Left colon (tissue), 2 donors: ENCODE measurements around the gene HRAS. TPM values are rescaled to one million over a fixed set of nuclear protein-coding genes. Genes with fewer than 3 reads are reported as not detected.

ENCODE experiments used
- ATAC-seq: fragments of 200-7000 bp; cut with Tn5 transposase; one replicate; pipeline ENCODE4 v1.9.1; 2020; ENCODE audit warnings: mild to moderate bottlenecking, moderate library complexity
- DNase-seq, 2 donors: peaks; one replicate each; pipeline ENCODE4 v3.0.0-alpha.2; 2020
- intact Hi-C, 2 donors: fragments of 100-400 bp; cut with DNase I in 1 of 2; cut with micrococcal nuclease in 1 of 2; formaldehyde crosslinking; loops; one replicate each; pipeline versions ENCODE4 v1.11.2 to v1.14.0; 2022; cut with DNase I, micrococcal nuclease
- total RNA-seq, 2 donors: library from RNA; stranded (reverse); fragmentation: NEBNext Ultra II Directional; extraction: Animal tissue kit (Norgen Biotek cat#: 25700); gene quantifications; one replicate each; pipeline ENCODE4 v1.2.1, GENCODE V29; 2021
- donor health status: DM: no; HTN: no; CAD: no.
- donor health status: DM: yes; HTN: yes; CAD: no.

Gene HRAS
- total RNA-seq, 2 donors from 2014 or later, result 42.3 to 58.1 TPM

DNA sequence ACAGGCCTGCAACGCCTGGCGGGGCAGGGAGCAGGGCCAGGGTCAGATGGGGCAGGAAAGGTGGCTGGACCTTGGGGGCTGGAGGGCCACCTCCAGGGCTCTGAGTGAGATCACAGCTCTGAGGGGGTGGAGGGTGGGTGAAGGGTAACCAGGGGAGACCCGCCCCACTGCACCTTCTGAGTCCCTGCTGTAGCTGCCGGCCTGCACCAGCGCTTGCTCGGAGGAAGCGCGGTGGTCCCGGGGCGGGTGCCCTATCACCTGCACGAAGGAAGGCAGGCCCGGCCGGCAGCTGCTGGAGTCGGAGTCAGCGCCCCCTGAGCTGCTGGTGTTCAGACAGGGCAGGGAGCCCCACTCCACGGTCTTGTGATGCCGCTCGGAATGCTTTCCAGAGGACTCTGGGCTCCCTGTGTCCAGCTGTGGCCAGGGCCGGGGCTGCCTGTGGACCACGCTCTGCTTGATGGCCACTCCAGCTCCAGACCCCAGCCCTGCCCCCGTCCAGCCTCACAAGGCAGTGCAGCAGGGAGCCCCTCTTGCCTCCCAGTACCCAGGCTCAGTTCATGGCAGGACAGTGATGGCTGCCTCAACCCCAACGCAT lies 21.4 kb upstream of the HRAS start:
- ATAC-seq, result no peak
- intact Hi-C loops, result loop anchor here in 1 of 2 donors (10.0 kb wide), 1 partner anchor 168 kb away; no protein-coding TSS in a partner anchor

GRCh38 chr11:555780-556661 lies 20.6 kb upstream of the HRAS start:
- intact Hi-C loops, result loop anchor here in 1 of 2 donors (10.0 kb wide), 1 partner anchor 169 kb away; no protein-coding TSS in a partner anchor
- DNase-seq, result no peak

More for the DNA sequence above, 21.4 kb upstream of the HRAS start:
- no peak for DNase-seq

DNA sequence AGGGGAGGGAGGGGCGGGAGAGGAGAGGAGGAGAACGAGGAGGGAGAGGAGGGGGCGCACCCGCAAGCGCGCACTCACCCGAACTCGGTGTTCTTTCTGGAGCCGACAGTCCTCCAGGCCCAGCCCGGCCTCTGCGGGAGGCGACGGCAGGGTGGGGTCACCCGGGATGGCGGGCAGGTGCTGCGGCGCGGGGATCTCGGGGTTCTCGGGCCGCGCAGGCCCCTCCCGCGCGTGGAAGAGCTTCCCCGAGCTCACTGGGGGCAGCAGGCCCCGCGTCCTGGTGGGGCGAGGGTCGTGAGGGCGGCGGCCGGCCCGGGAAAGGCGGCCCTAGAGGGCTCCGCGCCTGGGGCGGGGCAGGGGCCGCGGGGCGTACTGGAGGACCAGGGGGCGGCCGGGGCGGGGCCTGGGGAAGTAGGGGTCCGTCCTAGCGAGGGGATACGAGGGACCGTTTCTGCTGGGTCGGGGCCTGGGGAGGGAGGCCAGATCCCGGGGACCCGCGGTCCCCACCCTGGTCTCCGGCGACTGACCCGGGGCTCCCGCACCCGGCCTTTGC lies 19.9 kb upstream of the HRAS start:
- DNase-seq (peak in 1 of 2 donors; percentile 56), ATAC-seq (peak; percentile 16)
- intact Hi-C loops, result loop anchor here in 1 of 2 donors (10.0 kb wide), 1 partner anchor 169 kb away; no protein-coding TSS in a partner anchor

More at GRCh38 chr11:555780-556661, 20.6 kb upstream of the HRAS start:
- ATAC-seq, result no peak

- intact Hi-C loops, result loop anchor here in 1 of 2 donors (10.0 kb wide), 1 partner anchor 170 kb away; no protein-coding TSS in a partner anchor
- ATAC-seq (peak; percentile 71), DNase-seq (peak in 1 of 2 donors; percentile 85)
Measured at GRCh38 chr11:554428-555226, 19.3 kb upstream of the HRAS start.

DNA sequence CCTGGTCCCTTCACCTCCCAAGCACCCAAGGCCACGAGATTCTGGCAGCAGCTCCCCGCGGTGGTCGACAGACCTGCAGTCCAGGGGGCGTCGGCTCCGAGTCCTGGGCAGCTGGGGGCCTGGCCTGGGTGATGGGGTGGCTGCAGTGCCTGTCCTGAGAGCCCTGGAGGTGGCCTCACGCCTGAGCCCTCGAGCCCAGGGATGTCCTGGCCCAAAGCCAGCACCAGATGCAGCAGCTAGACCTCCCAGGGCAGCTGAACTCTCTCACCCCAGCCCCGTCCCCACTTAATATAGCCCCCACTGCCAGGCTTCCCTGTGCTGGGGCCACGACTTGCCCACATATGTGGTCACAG lies 18.6 kb upstream of the HRAS start:
- DNase-seq (no peak), ATAC-seq (no peak)
- intact Hi-C loops, result loop anchor here in 1 of 2 donors (10.0 kb wide), 1 partner anchor 171 kb away; no protein-coding TSS in a partner anchor

DNA sequence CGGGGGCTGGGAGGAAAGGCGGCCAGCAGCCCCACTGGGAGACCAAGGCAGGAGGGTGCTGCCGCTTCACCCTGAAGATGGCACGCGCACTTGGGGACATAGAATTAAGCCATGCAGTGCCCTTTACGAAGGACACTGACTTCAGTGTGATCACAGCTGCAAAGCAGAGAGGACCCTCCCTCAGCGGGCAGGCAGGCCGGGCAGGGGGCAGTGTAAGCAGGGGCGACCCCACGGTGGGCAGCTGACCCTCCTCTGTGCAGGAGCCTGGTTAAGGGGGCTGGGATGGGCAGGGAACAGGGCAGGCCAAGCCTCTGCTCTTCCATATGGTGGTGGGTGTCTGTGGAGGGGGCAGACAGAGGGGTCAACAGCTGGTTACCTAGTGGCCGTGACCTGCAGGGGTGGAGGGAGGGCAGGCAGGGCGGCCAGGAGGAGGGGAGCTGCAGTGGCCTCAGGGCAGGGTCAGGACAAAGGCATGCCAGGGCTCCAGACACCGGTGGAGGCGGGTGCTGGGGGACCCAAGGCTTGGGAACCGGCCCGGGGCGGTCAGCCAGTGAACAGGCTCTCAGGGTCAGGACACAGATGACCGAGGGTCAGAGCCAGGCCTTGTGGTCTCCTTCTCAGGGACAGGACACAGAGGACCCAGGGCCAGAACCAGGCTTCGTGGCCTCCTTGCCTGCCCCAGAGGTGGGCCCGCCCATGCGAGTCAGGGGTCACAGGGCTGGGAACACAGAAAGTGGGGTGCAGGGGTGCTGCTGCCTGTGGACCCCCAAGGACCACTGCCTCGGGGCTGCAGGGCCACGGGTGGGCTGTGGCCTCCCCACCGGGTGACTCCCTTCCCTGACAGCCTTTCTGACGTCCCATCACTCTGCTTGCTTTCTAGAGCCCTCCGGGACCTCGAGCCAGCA lies 18.0 kb upstream of the HRAS start:
- no peak for DNase-seq
- no peak for ATAC-seq
- intact Hi-C loops, result loop anchor here in 1 of 2 donors (10.0 kb wide), 1 partner anchor 171 kb away; no protein-coding TSS in a partner anchor

DNA sequence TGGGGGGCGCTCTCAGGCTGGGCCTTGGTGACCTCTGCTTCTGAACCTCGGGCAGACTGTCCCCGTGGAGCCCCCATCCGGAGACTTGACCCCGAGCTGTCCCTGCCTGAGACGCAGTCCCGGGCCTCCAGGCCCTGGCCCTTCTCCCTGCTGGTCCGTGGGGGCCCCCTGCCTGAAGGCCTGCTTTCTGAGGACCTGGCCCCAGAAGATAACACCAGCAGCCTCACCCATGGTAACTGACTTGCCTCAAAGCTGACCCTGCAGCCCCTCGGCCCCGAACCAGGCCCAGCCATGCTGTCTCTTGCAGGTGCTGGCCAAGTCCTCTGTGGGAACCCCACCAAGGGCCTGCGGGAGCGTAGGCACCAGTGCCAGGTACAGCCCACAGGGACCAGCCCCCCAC lies 16.2 kb upstream of the HRAS start:
- ATAC-seq (no peak), DNase-seq (no peak)
- intact Hi-C loops, result loop anchor here in 1 of 2 donors (10.0 kb wide), 1 partner anchor 173 kb away; no protein-coding TSS in a partner anchor

DNA sequence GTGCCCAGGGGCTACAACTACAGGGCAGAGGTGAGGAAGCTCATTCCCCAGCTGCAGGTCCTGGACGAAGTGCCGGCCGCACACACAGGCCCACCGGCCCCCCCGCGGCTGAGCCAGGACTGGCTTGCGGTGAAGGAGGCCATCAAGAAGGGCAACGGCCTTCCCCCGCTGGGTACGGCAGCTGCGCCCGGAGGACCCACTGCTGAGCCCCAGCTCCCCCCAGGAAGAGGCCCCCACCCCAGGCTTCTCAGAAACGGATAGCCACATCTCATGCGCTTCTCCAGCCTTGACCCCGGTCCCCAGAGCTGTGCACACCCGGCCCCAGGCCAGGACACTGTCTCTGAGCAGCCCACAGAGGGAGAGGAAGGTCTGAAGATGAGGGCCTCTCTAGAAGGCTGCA lies 15.8 kb upstream of the HRAS start:
- intact Hi-C loops, result loop anchor here in 1 of 2 donors (10.0 kb wide), 1 partner anchor 174 kb away; no protein-coding TSS in a partner anchor
- DNase-seq, result no peak
- ATAC-seq, result no peak

DNA sequence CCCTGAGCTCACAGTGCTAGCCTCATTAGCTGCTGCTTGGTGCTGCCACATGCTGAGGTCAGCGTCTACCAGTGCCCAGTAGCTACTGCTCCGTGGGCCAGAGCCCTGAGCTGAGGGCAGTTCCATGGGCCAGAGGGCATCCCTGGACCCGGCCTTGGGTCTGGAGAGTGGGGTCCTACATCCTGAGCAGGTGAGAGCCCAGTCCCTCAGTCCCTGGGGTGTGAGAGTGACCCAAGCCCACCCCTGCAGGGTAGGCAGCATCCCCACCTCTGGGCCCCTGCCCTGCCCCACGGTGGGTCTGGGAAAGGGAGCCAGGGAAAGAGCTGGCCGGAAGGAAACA lies 15.3 kb upstream of the HRAS start:
- DNase-seq, result no peak
- intact Hi-C loops, result loop anchor here in 1 of 2 donors (10.0 kb wide), 1 partner anchor 174 kb away; no protein-coding TSS in a partner anchor
- ATAC-seq, result no peak

- ATAC-seq, result no peak
- intact Hi-C loops, result loop anchor here in 1 of 2 donors (10.0 kb wide), 1 partner anchor 175 kb away; no protein-coding TSS in a partner anchor
- DNase-seq, result no peak
Measured at GRCh38 chr11:550021-550745, 14.8 kb upstream of the HRAS start.

- intact Hi-C loops, result no loop called here
- ATAC-seq (no peak), DNase-seq (no peak)
Measured at GRCh38 chr11:548700-549603, 13.6 kb upstream of the HRAS start.

- intact Hi-C loops, result no loop called here
- DNase-seq, result no peak
- ATAC-seq, result no peak
Measured at GRCh38 chr11:545171-545570, 9.8 kb upstream of the HRAS start.

DNA sequence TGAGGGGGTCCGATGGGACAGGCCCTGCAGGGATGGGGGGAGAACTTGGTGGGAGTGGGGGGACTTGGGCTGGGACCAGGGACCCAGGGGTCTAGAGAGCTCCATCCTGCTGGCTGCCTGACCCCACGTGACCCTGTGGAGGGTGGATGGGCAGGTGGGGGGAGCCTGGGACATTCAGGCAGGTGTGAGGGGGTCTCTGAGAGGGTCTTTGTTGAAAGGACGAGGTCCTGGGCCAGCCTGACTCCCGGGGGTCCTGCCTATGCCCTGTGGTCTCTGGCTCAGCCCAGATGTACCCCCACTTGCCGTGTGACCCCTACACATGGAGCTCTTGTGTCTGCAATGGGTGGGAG lies 9.4 kb upstream of the HRAS start:
- ATAC-seq (no peak), DNase-seq (peak; percentile 9 to 18)
- intact Hi-C loops, result no loop called here

GRCh38 chr11:541433-541885 lies 6.1 kb upstream of the HRAS start:
- intact Hi-C loops, result no loop called here
- ATAC-seq (peak; percentile 21), DNase-seq (peak; percentile 41 to 43)

- peak; percentile 7 to 22 for DNase-seq
- ATAC-seq, result no peak
- intact Hi-C loops, result no loop called here
Measured at GRCh38 chr11:540583-541432, 5.4 kb upstream of the HRAS start.
